Endodermal cell (in vitro differentiated cells): ENCODE data around the gene SCRN3. TPM values are rescaled to one million over a fixed set of nuclear protein-coding genes. Genes with fewer than 3 reads are reported as not detected.
"Not testable (repeated sequence)": the region's sequence is repeated elsewhere in the genome, so short reads cannot be mapped to it uniquely, and the experiment has no call there.

Experiments
- DNase-seq: peaks from one replicate; pipeline ENCODE4 v3.0.0-alpha.2; 2017
- H3K27ac ChIP-seq: 2 replicates; pipeline ENCODE4 v1.5.1; 2013; ENCODE audit warnings: mild to moderate bottlenecking, low read depth, low read length, moderate library complexity
- H3K27me3 ChIP-seq: 2 replicates; pipeline ENCODE4 v1.6.1; 2013; ENCODE audit warnings: mild to moderate bottlenecking, low read length, moderate library complexity; ENCODE audit not compliant: insufficient read depth, control insufficient read depth, poor library complexity, severe bottlenecking
- H3K36me3 ChIP-seq: 2 replicates; pipeline ENCODE4 v1.7.0; 2013; ENCODE audit warnings: mild to moderate bottlenecking, low read length, moderate library complexity; ENCODE audit not compliant: control insufficient read depth, insufficient read depth
- H3K4me1 ChIP-seq: one replicate; pipeline ENCODE4 v1.7.0; 2013; ENCODE audit warnings: low read length; ENCODE audit not compliant: control insufficient read depth, insufficient read depth
- H3K4me3 ChIP-seq: 2 replicates; pipeline ENCODE4 v1.5.1; 2013; ENCODE audit warnings: mild to moderate bottlenecking, low read length, moderate library complexity
- H3K9ac ChIP-seq: 2 replicates; pipeline ENCODE4 v1.6.1; 2013; ENCODE audit warnings: mild to moderate bottlenecking, low read length, moderate library complexity; ENCODE audit not compliant: poor library complexity, severe bottlenecking; ENCODE audit errors: extremely low read depth
- H3K9me3 ChIP-seq: 2 replicates; pipeline ENCODE4 v1.6.1; 2013; ENCODE audit warnings: mild to moderate bottlenecking, low read length, moderate library complexity; ENCODE audit not compliant: control insufficient read depth
- H3K27ac Mint-ChIP-seq: 2 replicates; pipeline ENCODE4 v1.8.0; 2020; ENCODE audit warnings: mixed read lengths
- H3K27me3 Mint-ChIP-seq: 2 replicates; pipeline ENCODE4 v1.8.0; 2021; ENCODE audit warnings: mild to moderate bottlenecking, mixed read lengths; ENCODE audit not compliant: insufficient read depth
- H3K36me3 Mint-ChIP-seq: 2 replicates; pipeline ENCODE4 v1.8.0; 2020; ENCODE audit warnings: low read depth, mixed read lengths
- H3K4me1 Mint-ChIP-seq: 2 replicates; pipeline ENCODE4 v1.8.0; 2020; ENCODE audit warnings: mixed read lengths
- H3K4me3 Mint-ChIP-seq: 2 replicates; pipeline ENCODE4 v1.8.0; 2020; ENCODE audit warnings: mild to moderate bottlenecking, moderate library complexity, mixed read lengths
- H3K9me3 Mint-ChIP-seq: 2 replicates; pipeline ENCODE4 v1.8.0; 2020; ENCODE audit warnings: mild to moderate bottlenecking, mixed read lengths
- CTCF ChIP-seq: fragments of 200-600 bp; sonication (generic); conservative IDR thresholded peaks from 2 replicates; pipeline ENCODE4 v1.5.0; 2021; ENCODE audit warnings: antibody characterized with exemption, mild to moderate bottlenecking
- WGBS, 2 experiments: methylation state at CpG; one replicate each; pipeline versions ENCODE4 v1.1.5 to v1.1.7; 2013; ENCODE audit warnings: missing lambda C conversion rate in 2 of 2, mixed read lengths in 1 of 2; ENCODE audit not compliant: insufficient coverage in 1 of 2, insufficient read length in 1 of 2; 5-methylcytosine and 5-hydroxymethylcytosine counted together
- total RNA-seq, 2 donors: library from RNA; stranded (reverse); fragmentation: NEBNext Ultra II Directional in 1 of 2; extraction: Animal tissue kit (Norgen Biotek cat#: 25700) in 1 of 2; gene quantifications; 2 replicates in 1 of 2; 3 replicates in 1 of 2; pipeline ENCODE4 v1.2.1, GENCODE V29; 2021

SCRN3 gene
- total RNA-seq, 2 donors from 2014 or later: 11.4 to 13.6 TPM

GRCh38 chr2:174376967-174377366 lies 18.6 kb upstream of the SCRN3 start:
- no peaks in the 10 kb centered on the region for H3K4me1 Mint-ChIP-seq
- TF ChIP-seq CTCF: no peak
- H3K9me3 ChIP-seq: no peaks in the 10 kb centered on the region
- H3K27ac Mint-ChIP-seq: no peak overlapping the region
- H3K4me1 ChIP-seq: no peaks in the 10 kb centered on the region
- H3K27me3 Mint-ChIP-seq: no peaks in the 10 kb centered on the region
- no peak for DNase-seq
- H3K36me3 ChIP-seq: peaks cover 49% of the 10 kb centered on the region
- no peak overlapping the region for H3K27ac ChIP-seq
- peaks cover 46% of the 10 kb centered on the region for H3K36me3 Mint-ChIP-seq
- H3K4me3 Mint-ChIP-seq: no peak overlapping the region
- WGBS, 2 experiments: 97% methylated on average over 2 of the region's 2 CpGs; no CpG with 5 or more reads in 1 of the 2 experiments
- H3K9me3 Mint-ChIP-seq: no peaks in the 10 kb centered on the region
- no peak overlapping the region for H3K9ac ChIP-seq
- no peak overlapping the region for H3K4me3 ChIP-seq
- no peaks in the 10 kb centered on the region for H3K27me3 ChIP-seq

- Mint-ChIP-seq H3K4me1 (no peaks in the 10 kb centered on the region), H3K36me3 (peaks cover 32% of the 10 kb centered on the region)
Observed at GRCh38 chr2:174383796-174384195, 11.7 kb upstream of the SCRN3 start.

GRCh38 chr2:174385201-174385600 lies 10.3 kb upstream of the SCRN3 start:
- Mint-ChIP-seq H3K4me3 (no peak overlapping the region), H3K4me1 (no peaks in the 10 kb centered on the region), H3K36me3 (peaks cover 45% of the 10 kb centered on the region), H3K27ac (no peak overlapping the region), H3K9me3 (no peaks in the 10 kb centered on the region), H3K27me3 (no peaks in the 10 kb centered on the region)
- Histone ChIP-seq H3K27ac (no peak overlapping the region), H3K36me3 (peaks cover 32% of the 10 kb centered on the region), H3K9me3 (no peaks in the 10 kb centered on the region), H3K4me3 (no peak overlapping the region), H3K27me3 (no peaks in the 10 kb centered on the region), H3K4me1 (no peaks in the 10 kb centered on the region), H3K9ac (no peak overlapping the region)
- TF ChIP-seq CTCF: no peak
- 95 to 100% methylated on average over 2 of the region's 3 CpGs for WGBS, 2 experiments
- no peak for DNase-seq

More at GRCh38 chr2:174383796-174384195, 11.7 kb upstream of the SCRN3 start:
- Histone ChIP-seq H3K36me3 (peaks cover 35% of the 10 kb centered on the region), H3K9me3 (no peaks in the 10 kb centered on the region), H3K27ac (no peak overlapping the region), H3K4me1 (no peaks in the 10 kb centered on the region), H3K9ac (no peak overlapping the region), H3K27me3 (no peaks in the 10 kb centered on the region), H3K4me3 (no peak overlapping the region)
- DNase-seq: no peak
- TF ChIP-seq CTCF: no peak
- H3K27ac Mint-ChIP-seq: no peak overlapping the region
- no peaks in the 10 kb centered on the region for H3K9me3 Mint-ChIP-seq
- WGBS, 2 experiments: 88% methylated on average over 1 of the region's 1 CpG; no CpG with 5 or more reads in 1 of the 2 experiments
- H3K27me3 Mint-ChIP-seq: no peaks in the 10 kb centered on the region
- no peak overlapping the region for H3K4me3 Mint-ChIP-seq

- not testable (repeated sequence) for H3K27ac Mint-ChIP-seq, H3K27me3 Mint-ChIP-seq, H3K4me1 Mint-ChIP-seq, H3K9ac ChIP-seq, H3K27ac ChIP-seq, H3K9me3 ChIP-seq, H3K4me3 Mint-ChIP-seq, H3K4me1 ChIP-seq, H3K27me3 ChIP-seq, H3K4me3 ChIP-seq, H3K9me3 Mint-ChIP-seq, DNase-seq
- 88 to 98% methylated on average over 1 to 3 of the region's 3 CpGs for WGBS, 2 experiments
- peaks cover 41% of the 10 kb centered on the region for H3K36me3 ChIP-seq
- H3K36me3 Mint-ChIP-seq: peaks cover 60% of the 10 kb centered on the region
Observed at GRCh38 chr2:174388706-174389105, 6.8 kb upstream of the SCRN3 start.
